Urinary bladder (tissue), 4 donors: ENCODE data around the gene PRDM16. TPM values are rescaled to one million over a fixed set of nuclear protein-coding genes. Genes with fewer than 3 reads are reported as not detected.

Experiments used
- DNase-seq: peaks from one replicate; pipeline ENCODE4 v3.0.0-alpha.2; 2015; ENCODE audit errors: extremely low spot score
- H3K27ac ChIP-seq: one replicate; pipeline ENCODE4 v1.5.1; 2013; ENCODE audit warnings: low read depth, mild to moderate bottlenecking, moderate library complexity
- H3K36me3 ChIP-seq: one replicate; pipeline ENCODE4 v1.6.1; 2013; ENCODE audit warnings: mild to moderate bottlenecking, moderate library complexity; ENCODE audit not compliant: insufficient read depth
- H3K4me1 ChIP-seq: one replicate; pipeline ENCODE4 v1.6.1; 2013; ENCODE audit warnings: mild to moderate bottlenecking, moderate library complexity; ENCODE audit not compliant: insufficient read depth
- H3K4me3 ChIP-seq: one replicate; pipeline ENCODE4 v1.5.1; 2013; ENCODE audit warnings: low read depth, low read length
- WGBS: extraction: QIAGEN DNeasy Blood & Tissue Kit; methylation state at CpG from one replicate; pipeline ENCODE4 v1.1.7; 2013; 5-methylcytosine and 5-hydroxymethylcytosine counted together
- polyA plus RNA-seq: library from polyadenylated mRNA; stranded (reverse); fragments of 200-250 nt; gene quantifications from one replicate; pipeline ENCODE4 v1.2.3, GENCODE V29; 2013
- total RNA-seq: library from RNA; depleted of rRNA; stranded (reverse); fragments of >200 nt; gene quantifications from one replicate; pipeline ENCODE4 v1.2.3, GENCODE V29; 2014
- donor health status: healthy with polysubstance abuse.
- donor health status: healthy.

PRDM16 gene
- total and polyA plus RNA-seq, 2 donors, result 2.8 to 3.7 TPM

- no peak overlapping the region for H3K27ac ChIP-seq
- no peak overlapping the region for H3K4me3 ChIP-seq
- 69% methylated on average over 17 of the region's 17 CpGs for WGBS
- DNase-seq, result no peak
- H3K4me1 ChIP-seq, result no peaks in the 10 kb centered on the region
- H3K36me3 ChIP-seq, result no peaks in the 10 kb centered on the region
Measured at GRCh38 chr1:3340548-3341235, 271.7 kb downstream of the PRDM16 start.

- Histone ChIP-seq H3K27ac (no peak overlapping the region), H3K36me3 (no peaks in the 10 kb centered on the region), H3K4me3 (no peak overlapping the region), H3K4me1 (no peaks in the 10 kb centered on the region)
- DNase-seq, result no peak
- 91% methylated on average over 26 of the region's 26 CpGs for WGBS
Measured at GRCh38 chr1:3341236-3341994, 272.4 kb downstream of the PRDM16 start.

GRCh38 chr1:3342960-3343359 lies 274.0 kb downstream of the PRDM16 start:
- Histone ChIP-seq H3K4me1 (no peaks in the 10 kb centered on the region), H3K4me3 (no peak overlapping the region), H3K27ac (no peak overlapping the region), H3K36me3 (no peaks in the 10 kb centered on the region)
- 94% methylated on average over 5 of the region's 5 CpGs for WGBS
- DNase-seq, result no peak

GRCh38 chr1:3344395-3344794 lies 275.4 kb downstream of the PRDM16 start:
- H3K27ac ChIP-seq, result no peak overlapping the region
- DNase-seq, result no peak
- no peaks in the 10 kb centered on the region for H3K36me3 ChIP-seq
- H3K4me3 ChIP-seq, result no peak overlapping the region
- no peaks in the 10 kb centered on the region for H3K4me1 ChIP-seq

- H3K4me1 ChIP-seq, result no peaks in the 10 kb centered on the region
- no peak overlapping the region for H3K27ac ChIP-seq
- no peaks in the 10 kb centered on the region for H3K36me3 ChIP-seq
- no peak for DNase-seq
- 68% methylated on average over 10 of the region's 10 CpGs for WGBS
- no peak overlapping the region for H3K4me3 ChIP-seq
Measured at GRCh38 chr1:3345792-3346191, 276.8 kb downstream of the PRDM16 start.

- Histone ChIP-seq H3K4me3 (no peak overlapping the region), H3K27ac (no peak overlapping the region), H3K4me1 (no peaks in the 10 kb centered on the region), H3K36me3 (no peaks in the 10 kb centered on the region)
- DNase-seq, result no peak
- WGBS, result 82% methylated on average over 13 of the region's 13 CpGs
Measured at GRCh38 chr1:3346478-3346877, 277.5 kb downstream of the PRDM16 start.

- no peak overlapping the region for H3K27ac ChIP-seq
- no peaks in the 10 kb centered on the region for H3K4me1 ChIP-seq
- no peak for DNase-seq
- WGBS, result 74% methylated on average over 18 of the region's 18 CpGs
- H3K36me3 ChIP-seq, result no peaks in the 10 kb centered on the region
- no peak overlapping the region for H3K4me3 ChIP-seq
Measured at GRCh38 chr1:3347257-3348020, 278.4 kb downstream of the PRDM16 start.

- DNase-seq, result no peak
- H3K27ac ChIP-seq, result no peak overlapping the region
- 66% methylated on average over 15 of the region's 15 CpGs for WGBS
- no peak overlapping the region for H3K4me3 ChIP-seq
- no peaks in the 10 kb centered on the region for H3K36me3 ChIP-seq
- H3K4me1 ChIP-seq, result no peaks in the 10 kb centered on the region
Measured at GRCh38 chr1:3348196-3348865, 279.3 kb downstream of the PRDM16 start.

- Histone ChIP-seq H3K27ac (no peak overlapping the region), H3K36me3 (no peaks in the 10 kb centered on the region), H3K4me3 (no peak overlapping the region), H3K4me1 (no peaks in the 10 kb centered on the region)
- WGBS, result 49% methylated on average over 34 of the region's 34 CpGs
- no peak for DNase-seq
Measured at GRCh38 chr1:3349161-3349967, 280.4 kb downstream of the PRDM16 start.

GRCh38 chr1:3349968-3350299 lies 280.9 kb downstream of the PRDM16 start:
- H3K27ac ChIP-seq, result no peak overlapping the region
- no peak for DNase-seq
- H3K4me3 ChIP-seq, result no peak overlapping the region
- 96% methylated on average over 3 of the region's 3 CpGs for WGBS
- H3K4me1 ChIP-seq, result no peaks in the 10 kb centered on the region
- H3K36me3 ChIP-seq, result no peaks in the 10 kb centered on the region

GRCh38 chr1:3350506-3351261 lies 281.7 kb downstream of the PRDM16 start:
- no peak overlapping the region for H3K4me3 ChIP-seq
- H3K27ac ChIP-seq, result no peak overlapping the region
- H3K36me3 ChIP-seq, result no peaks in the 10 kb centered on the region
- H3K4me1 ChIP-seq, result no peaks in the 10 kb centered on the region
- 37% methylated on average over 20 of the region's 20 CpGs for WGBS
- no peak for DNase-seq

- DNase-seq, result no peak
- Histone ChIP-seq H3K4me3 (no peak overlapping the region), H3K27ac (peak overlapping the region; percentile 40), H3K4me1 (no peaks in the 10 kb centered on the region), H3K36me3 (no peaks in the 10 kb centered on the region)
- 58% methylated on average over 11 of the region's 11 CpGs for WGBS
Measured at GRCh38 chr1:3351449-3352298, 282.7 kb downstream of the PRDM16 start.
